HepG2 (cell line): ENCODE data around the gene SLC22A31. TPM values are rescaled to one million over a fixed set of nuclear protein-coding genes. Genes with fewer than 3 reads are reported as not detected.

Experiments used
- ZNF678 ChIP-seq: sonication (generic); formaldehyde crosslinking; IDR thresholded peaks from 2 replicates; pipeline ENCODE4 v1.4.0; 2020; ENCODE audit warnings: mild to moderate bottlenecking, missing genetic modification reagents
- polyA plus RNA-seq, 8 experiments: library from polyadenylated mRNA; depleted of rRNA in 3 of 8; stranded (reverse) in 7 of 8; unstranded in 1 of 8; fragments of >200 nt; fragmentation: Illumina TruSeq in 4 of 8; extraction: Trizol in 4 of 8; gene quantifications; 2 replicates each; pipeline versions ENCODE4 v1.2.1 to v1.2.3, GENCODE V29; 2011 to 2016; ENCODE audit warnings: low read depth in 4 of 8, missing spikeins in 1 of 8, mixed read lengths in 1 of 8; ENCODE audit not compliant: insufficient read depth in 1 of 8
- total RNA-seq, 5 experiments: library from RNA; depleted of rRNA; stranded (reverse); fragments of >200 nt; fragmentation: Illumina TruSeq; extraction: Trizol; gene quantifications; 2 replicates each; pipeline ENCODE4 v1.2.3, GENCODE V29; 2016; ENCODE audit warnings: low read depth in 1 of 5
- TF ChIP-seq, protein P1 (sequence below): sonication (generic); formaldehyde crosslinking; IDR thresholded peaks from 2 replicates; pipeline ENCODE4 v1.5.0; 2020; ENCODE audit warnings: missing genetic modification reagents, mild to moderate bottlenecking, borderline replicate concordance
- TF ChIP-seq, protein P2 (sequence below), 2 experiments: fragments of 450-650 bp in 1 of 2; sonication (generic) in 1 of 2; formaldehyde crosslinking; IDR thresholded peaks; 2 replicates each; pipeline versions ENCODE4 v1.5.0 to v1.8.0; 2020 to 2022; ENCODE audit warnings: mild to moderate bottlenecking in 1 of 2, missing genetic modification reagents in 1 of 2
- TF ChIP-seq, protein P3 (sequence below): IDR thresholded peaks from 2 replicates; pipeline ENCODE4 v1.6.1; 2018; ENCODE audit warnings: missing genetic modification reagents, mild to moderate bottlenecking, missing compliant biosample characterization
- TF ChIP-seq, protein P4 (sequence below): sonication (generic); formaldehyde crosslinking; IDR thresholded peaks from one replicate; pipeline ENCODE4 v1.5.1; 2020; ENCODE audit warnings: mild to moderate bottlenecking, missing genetic modification reagents; ENCODE audit errors: not compliant biosample characterization

Gene SLC22A31
- total and polyA plus RNA-seq, 2 of the 13 experiments (the other 11 are each of a cell fraction or from before 2014, with no cell fraction given) = 67.3 to 83.3 TPM

DNA sequence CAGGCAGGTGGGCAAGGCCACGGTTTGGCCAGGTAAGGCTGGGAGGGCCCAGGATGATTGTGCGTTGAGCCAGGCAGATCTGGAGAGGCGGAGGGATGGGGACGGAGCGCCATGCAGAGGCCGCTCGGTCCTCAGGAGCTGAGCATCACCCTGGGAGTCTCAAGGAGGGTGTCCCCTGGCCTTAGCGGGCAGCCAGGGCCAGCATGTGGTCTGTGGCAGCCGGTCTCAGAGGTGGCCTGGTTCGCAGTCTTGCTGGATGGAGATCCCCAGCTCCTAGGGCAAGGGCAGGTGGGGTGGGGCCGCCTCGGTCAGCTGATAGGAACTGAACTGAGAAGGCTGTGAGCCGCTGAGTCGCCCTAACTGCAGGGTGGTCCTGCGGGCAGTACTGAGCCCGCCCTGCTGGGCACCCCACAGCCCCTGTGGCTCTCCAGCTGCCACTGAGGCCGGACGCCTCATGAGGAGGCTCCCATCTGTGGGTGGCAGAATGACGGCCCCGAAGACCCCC is 40.4 kb downstream of the SLC22A31 start (continued):
- TF ChIP-seq, protein P1, sequence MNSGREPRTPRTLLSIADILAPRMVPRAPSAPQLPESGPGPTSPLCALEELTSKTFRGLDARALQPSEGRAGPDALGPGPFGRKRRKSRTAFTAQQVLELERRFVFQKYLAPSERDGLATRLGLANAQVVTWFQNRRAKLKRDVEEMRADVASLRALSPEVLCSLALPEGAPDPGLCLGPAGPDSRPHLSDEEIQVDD (CRISPR knock-in tag) = 0 out of 2 replicates have a peak, but pooled peaks have one; percentile 8
- TF ChIP-seq, protein P2, sequence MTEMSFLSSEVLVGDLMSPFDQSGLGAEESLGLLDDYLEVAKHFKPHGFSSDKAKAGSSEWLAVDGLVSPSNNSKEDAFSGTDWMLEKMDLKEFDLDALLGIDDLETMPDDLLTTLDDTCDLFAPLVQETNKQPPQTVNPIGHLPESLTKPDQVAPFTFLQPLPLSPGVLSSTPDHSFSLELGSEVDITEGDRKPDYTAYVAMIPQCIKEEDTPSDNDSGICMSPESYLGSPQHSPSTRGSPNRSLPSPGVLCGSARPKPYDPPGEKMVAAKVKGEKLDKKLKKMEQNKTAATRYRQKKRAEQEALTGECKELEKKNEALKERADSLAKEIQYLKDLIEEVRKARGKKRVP (CRISPR knock-in tag; IDR thresholded peaks at IDR 0.05) = no peak
- TF ChIP-seq ZNF678 (CRISPR knock-in tag) = 0 out of 2 replicates have a peak, but pooled peaks have one; percentile 9
- TF ChIP-seq, protein P3, sequence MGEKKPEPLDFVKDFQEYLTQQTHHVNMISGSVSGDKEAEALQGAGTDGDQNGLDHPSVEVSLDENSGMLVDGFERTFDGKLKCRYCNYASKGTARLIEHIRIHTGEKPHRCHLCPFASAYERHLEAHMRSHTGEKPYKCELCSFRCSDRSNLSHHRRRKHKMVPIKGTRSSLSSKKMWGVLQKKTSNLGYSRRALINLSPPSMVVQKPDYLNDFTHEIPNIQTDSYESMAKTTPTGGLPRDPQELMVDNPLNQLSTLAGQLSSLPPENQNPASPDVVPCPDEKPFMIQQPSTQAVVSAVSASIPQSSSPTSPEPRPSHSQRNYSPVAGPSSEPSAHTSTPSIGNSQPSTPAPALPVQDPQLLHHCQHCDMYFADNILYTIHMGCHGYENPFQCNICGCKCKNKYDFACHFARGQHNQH (CRISPR knock-in tag) = no peak
- TF ChIP-seq, protein P4, sequence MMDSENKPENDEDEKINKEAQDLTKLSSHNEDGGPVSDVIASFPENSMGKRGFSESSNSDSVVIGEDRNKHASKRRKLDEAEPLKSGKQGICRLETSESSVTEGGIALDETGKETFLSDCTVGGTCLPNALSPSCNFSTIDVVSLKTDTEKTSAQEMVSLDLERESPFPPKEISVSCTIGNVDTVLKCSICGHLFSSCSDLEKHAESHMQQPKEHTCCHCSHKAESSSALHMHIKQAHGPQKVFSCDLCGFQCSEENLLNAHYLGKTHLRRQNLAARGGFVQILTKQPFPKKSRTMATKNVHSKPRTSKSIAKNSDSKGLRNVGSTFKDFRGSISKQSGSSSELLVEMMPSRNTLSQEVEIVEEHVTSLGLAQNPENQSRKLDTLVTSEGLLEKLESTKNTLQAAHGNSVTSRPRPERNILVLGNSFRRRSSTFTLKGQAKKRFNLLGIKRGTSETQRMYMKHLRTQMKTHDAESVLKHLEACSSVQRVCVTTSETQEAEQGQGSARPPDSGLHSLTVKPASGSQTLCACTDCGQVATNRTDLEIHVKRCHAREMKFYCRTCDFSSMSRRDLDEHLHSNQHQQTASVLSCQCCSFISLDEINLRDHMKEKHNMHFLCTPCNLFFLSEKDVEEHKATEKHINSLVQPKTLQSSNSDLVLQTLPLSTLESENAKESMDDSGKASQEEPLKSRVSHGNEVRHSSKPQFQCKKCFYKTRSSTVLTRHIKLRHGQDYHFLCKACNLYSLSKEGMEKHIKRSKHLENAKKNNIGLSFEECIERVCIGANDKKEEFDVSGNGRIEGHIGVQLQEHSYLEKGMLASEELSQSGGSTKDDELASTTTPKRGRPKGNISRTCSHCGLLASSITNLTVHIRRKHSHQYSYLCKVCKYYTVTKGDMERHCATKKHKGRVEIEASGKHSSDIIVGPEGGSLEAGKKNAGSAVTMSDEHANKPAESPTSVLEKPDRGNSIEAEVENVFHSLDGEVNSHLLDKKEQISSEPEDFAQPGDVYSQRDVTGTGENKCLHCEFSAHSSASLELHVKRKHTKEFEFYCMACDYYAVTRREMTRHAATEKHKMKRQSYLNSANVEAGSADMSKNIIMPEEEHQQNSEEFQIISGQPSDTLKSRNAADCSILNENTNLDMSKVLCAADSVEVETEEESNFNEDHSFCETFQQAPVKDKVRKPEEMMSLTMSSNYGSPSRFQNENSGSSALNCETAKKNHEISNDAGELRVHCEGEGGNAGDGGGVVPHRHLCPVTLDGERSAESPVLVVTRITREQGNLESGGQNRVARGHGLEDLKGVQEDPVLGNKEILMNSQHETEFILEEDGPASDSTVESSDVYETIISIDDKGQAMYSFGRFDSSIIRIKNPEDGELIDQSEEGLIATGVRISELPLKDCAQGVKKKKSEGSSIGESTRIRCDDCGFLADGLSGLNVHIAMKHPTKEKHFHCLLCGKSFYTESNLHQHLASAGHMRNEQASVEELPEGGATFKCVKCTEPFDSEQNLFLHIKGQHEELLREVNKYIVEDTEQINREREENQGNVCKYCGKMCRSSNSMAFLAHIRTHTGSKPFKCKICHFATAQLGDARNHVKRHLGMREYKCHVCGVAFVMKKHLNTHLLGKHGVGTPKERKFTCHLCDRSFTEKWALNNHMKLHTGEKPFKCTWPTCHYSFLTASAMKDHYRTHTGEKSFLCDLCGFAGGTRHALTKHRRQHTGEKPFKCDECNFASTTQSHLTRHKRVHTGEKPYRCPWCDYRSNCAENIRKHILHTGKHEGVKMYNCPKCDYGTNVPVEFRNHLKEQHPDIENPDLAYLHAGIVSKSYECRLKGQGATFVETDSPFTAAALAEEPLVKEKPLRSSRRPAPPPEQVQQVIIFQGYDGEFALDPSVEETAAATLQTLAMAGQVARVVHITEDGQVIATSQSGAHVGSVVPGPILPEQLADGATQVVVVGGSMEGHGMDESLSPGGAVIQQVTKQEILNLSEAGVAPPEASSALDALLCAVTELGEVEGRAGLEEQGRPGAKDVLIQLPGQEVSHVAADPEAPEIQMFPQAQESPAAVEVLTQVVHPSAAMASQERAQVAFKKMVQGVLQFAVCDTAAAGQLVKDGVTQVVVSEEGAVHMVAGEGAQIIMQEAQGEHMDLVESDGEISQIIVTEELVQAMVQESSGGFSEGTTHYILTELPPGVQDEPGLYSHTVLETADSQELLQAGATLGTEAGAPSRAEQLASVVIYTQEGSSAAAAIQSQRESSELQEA (CRISPR knock-in tag) = no peak
